Neural cell (in vitro differentiated cells): ENCODE results near the gene HOXB7. TPM values are rescaled to one million over a fixed set of nuclear protein-coding genes. Genes with fewer than 3 reads are reported as not detected.

Source experiments
- H2AFZ ChIP-seq: fragments of 200-600, 300-800 bp; sonication (generic), shearing (Covaris generic); 2 replicates; pipeline ENCODE4 v1.6.0; 2014; ENCODE audit warnings: low read depth, mild to moderate bottlenecking, antibody characterized with exemption, low read length, moderate library complexity
- H3F3A ChIP-seq: fragments of 200-600 bp; shearing (Covaris generic); 2 replicates; pipeline ENCODE4 v1.6.1; 2016; ENCODE audit warnings: mild to moderate bottlenecking, moderate library complexity, mixed read lengths, antibody characterized with exemption, low read length; ENCODE audit not compliant: insufficient read depth, poor library complexity, severe bottlenecking
- H3K27ac ChIP-seq: fragments of 200-600, 300-800 bp; sonication (generic), shearing (Covaris generic); 2 replicates; pipeline ENCODE4 v1.5.1; 2014; ENCODE audit warnings: mild to moderate bottlenecking, low read length, moderate library complexity
- H3K27me3 ChIP-seq: fragments of 300-800, 200-600 bp; sonication (generic), shearing (Covaris generic); 2 replicates; pipeline ENCODE4 v1.6.0; 2014; ENCODE audit warnings: mild to moderate bottlenecking, low read depth, low read length, moderate library complexity; ENCODE audit not compliant: insufficient read depth
- H3K36me3 ChIP-seq: fragments of 300-800, 200-600 bp; sonication (generic), shearing (Covaris generic); 2 replicates; pipeline ENCODE4 v1.5.1; 2014; ENCODE audit warnings: mild to moderate bottlenecking, antibody characterized with exemption, low read length, moderate library complexity; ENCODE audit not compliant: insufficient read depth
- H3K4me2 ChIP-seq: fragments of 300-800, 200-600 bp; sonication (generic), shearing (Covaris generic); 2 replicates; pipeline ENCODE4 v1.6.0; 2014; ENCODE audit warnings: mild to moderate bottlenecking, low read length
- H3K4me3 ChIP-seq: fragments of 300-800, 200-600 bp; sonication (generic), shearing (Covaris generic); 2 replicates; pipeline ENCODE4 v1.5.1; 2014; ENCODE audit warnings: mild to moderate bottlenecking, low read length, moderate library complexity
- H3K79me2 ChIP-seq: fragments of 200-600 bp; shearing (Covaris generic); replicated peaks from 2 replicates; pipeline ENCODE4 v1.6.0; 2014; ENCODE audit warnings: mild to moderate bottlenecking, low read length, moderate library complexity; ENCODE audit not compliant: insufficient read depth
- H3K9ac ChIP-seq: fragments of 300-800, 200-600 bp; sonication (generic), shearing (Covaris generic); 2 replicates; pipeline ENCODE4 v1.6.1; 2016; ENCODE audit warnings: mild to moderate bottlenecking, low read length, mixed read lengths
- H3K9me2 ChIP-seq: fragments of 200-600 bp; shearing (Covaris generic); 2 replicates; pipeline ENCODE4 v1.6.1; 2016; ENCODE audit warnings: mild to moderate bottlenecking, low read length, mixed read lengths; ENCODE audit not compliant: insufficient read depth
- H3K9me3 ChIP-seq: fragments of 200-600, 300-800 bp; sonication (generic), shearing (Covaris generic); 2 replicates; pipeline ENCODE4 v1.6.1; 2016; ENCODE audit warnings: mild to moderate bottlenecking, mixed run types, low read length, moderate library complexity, mixed read lengths
- H4K20me1 ChIP-seq: fragments of 200-600 bp; shearing (Covaris generic); 2 replicates; pipeline ENCODE4 v1.6.1; 2016; ENCODE audit warnings: mild to moderate bottlenecking, mixed run types; ENCODE audit not compliant: insufficient read depth
- CTCF ChIP-seq: fragments of 450-650 bp; IDR thresholded peaks from 2 replicates; pipeline ENCODE4 v1.5.1; 2014; ENCODE audit warnings: antibody characterized with exemption, mild to moderate bottlenecking, moderate library complexity; ENCODE audit not compliant: poor library complexity, severe bottlenecking
- EP300 ChIP-seq: fragments of 450-650 bp; conservative IDR thresholded peaks from 2 replicates; pipeline ENCODE4 v1.6.1; 2014; ENCODE audit warnings: antibody characterized with exemption, mild to moderate bottlenecking, moderate library complexity; ENCODE audit not compliant: poor library complexity, severe bottlenecking
- EZH2 ChIP-seq: fragments of 200-600, 300-800 bp; shearing (Covaris generic), sonication (generic); IDR thresholded peaks from 2 replicates; pipeline ENCODE4 v1.6.1; 2014; ENCODE audit warnings: antibody characterized with exemption, low read length, borderline replicate concordance, mild to moderate bottlenecking; ENCODE audit not compliant: insufficient read depth, poor library complexity, severe bottlenecking
- MXI1 ChIP-seq: fragments of 450-650 bp; conservative IDR thresholded peaks from 2 replicates; pipeline ENCODE4 v1.6.1; 2014; ENCODE audit warnings: antibody characterized with exemption, mild to moderate bottlenecking; ENCODE audit not compliant: poor library complexity, severe bottlenecking
- POLR2AphosphoS5 ChIP-seq: IDR thresholded peaks from 2 replicates; pipeline ENCODE4 v1.6.1; 2012
- RAD21 ChIP-seq: fragments of 450-650 bp; conservative IDR thresholded peaks from 2 replicates; pipeline ENCODE4 v1.6.1; 2014; ENCODE audit warnings: antibody characterized with exemption, mild to moderate bottlenecking, moderate library complexity
- REST ChIP-seq: IDR thresholded peaks from 2 replicates; pipeline ENCODE4 v1.6.1; 2012; ENCODE audit warnings: borderline replicate concordance
- SMC3 ChIP-seq: fragments of 450-650 bp; conservative IDR thresholded peaks from 2 replicates; pipeline ENCODE4 v1.6.1; 2014; ENCODE audit warnings: antibody characterized with exemption, mild to moderate bottlenecking, moderate library complexity; ENCODE audit not compliant: poor library complexity
- TAF1 ChIP-seq: IDR thresholded peaks from 2 replicates; pipeline ENCODE4 v1.6.1; 2012; ENCODE audit warnings: low read depth
- polyA plus RNA-seq: library from polyadenylated mRNA; depleted of rRNA; stranded (reverse); fragments of >200 nt; gene quantifications from 2 replicates; pipeline ENCODE4 v1.2.3, GENCODE V29; 2014

HOXB7 gene
- polyA plus RNA-seq, 1 donor from 2014 or later, result not detected

- Histone ChIP-seq H3K79me2 (no peaks in the 10 kb centered on the region), H2AFZ (no peak overlapping the region), H3K27ac (no peak overlapping the region), H3K36me3 (no peaks in the 10 kb centered on the region), H3K27me3 (peaks cover 100% of the 10 kb centered on the region), H3K4me2 (no peak overlapping the region), H3K4me3 (no peak overlapping the region), H4K20me1 (no peaks in the 10 kb centered on the region), H3K9ac (no peak overlapping the region), H3K9me3 (peaks cover 3% of the 10 kb centered on the region), H3F3A (no peaks in the 10 kb centered on the region), H3K9me2 (no peaks in the 10 kb centered on the region)
- TF ChIP-seq EZH2, result peak; percentile 41
- TF ChIP-seq CTCF, result peak; percentile 64
- peak; percentile 60 for TF ChIP-seq RAD21
- peak; percentile 63 for TF ChIP-seq SMC3
- TF ChIP-seq EP300, result no peak
These were observed 16.8 kb downstream of the HOXB7 start for GRCh38 chr17:48593840-48594537.

GRCh38 chr17:48593126-48593829 is 17.5 kb downstream of the HOXB7 start, which contains the start of gene HOXB5:
Gene HOXB5, minus strand, starts transcription at chr17:48593779. Its CDS starts 97 bp downstream, at chr17:48593682.
- no peak within 1 kb of the TSS for H3K4me2 ChIP-seq
- H3K27me3 ChIP-seq, result peaks cover 100% of the 10 kb centered on the region
- no peaks in the 10 kb centered on the region for H3K9me2 ChIP-seq
- no peak within 1 kb of the TSS for H2AFZ ChIP-seq
- no peak within 1 kb of the TSS for H3K9ac ChIP-seq
- H3F3A ChIP-seq, result no peaks in the 10 kb centered on the region
- peaks cover under 1% of the 10 kb centered on the region for H3K9me3 ChIP-seq
- no peaks in the 10 kb centered on the region for H3K79me2 ChIP-seq
- no peak within 1 kb of the TSS for H3K27ac ChIP-seq
- no peak within 1 kb of the TSS for H3K4me3 ChIP-seq
- TF ChIP-seq SMC3 (no peak), EP300 (no peak), EZH2 (no peak), TAF1 (no peak), CTCF (no peak), REST (no peak), POLR2AphosphoS5 (no peak), MXI1 (no peak), RAD21 (no peak)
- no peaks in the 10 kb centered on the region for H4K20me1 ChIP-seq
- H3K36me3 ChIP-seq, result no peaks in the 10 kb centered on the region
